Measurements from ENCODE around the gene MUS81.

- TF ChIP-seq CTCF (IDR thresholded peaks at IDR 0.05): peak; percentile 79 to 90 (median 84)
- TF ChIP-seq POLR2A (IDR thresholded peaks at IDR 0.05): peak in 1 of 2 donors; percentile 81
Measured at GRCh38 chr11:65888163-65888814, 28.1 kb downstream of the MUS81 start, which contains the start of gene FIBP.

Measured in heart left ventricle (tissue), 13 donors.